ENCODE data around the gene E2F2. TPM values are rescaled to one million over a fixed set of nuclear protein-coding genes. Genes with fewer than 3 reads are reported as not detected.
"Not testable (repeated sequence)": the region's sequence is repeated elsewhere in the genome, so short reads cannot be mapped to it uniquely, and the experiment has no call there.

Gene E2F2
- total RNA-seq, 1 experiment from 2014 or later, result 16.3 TPM

- POLR2A ChIA-PET, result no interaction called here
- Histone ChIP-seq H3K27ac (ENCODE audit: low read depth, low read length) (no peak overlapping the region), H3K36me3 (ENCODE audit: control insufficient read depth in 1 of 2, insufficient read depth in 2 of 2, low read length in 2 of 2) (no peaks in the 10 kb centered on the region), H3K4me3 (replicated peaks in 1 of 2; ENCODE audit: low read depth in 1 of 2, low read length in 2 of 2) (no peak overlapping the region), H3K4me1 (ENCODE audit: control insufficient read depth in 1 of 2, insufficient read depth in 2 of 2, low read length in 2 of 2) (peaks cover 9 to 32% of the 10 kb centered on the region in 2 experiments; a peak in 3 of 4 replicates), H4K20me1 (ENCODE audit: insufficient read depth) (no peaks in the 10 kb centered on the region), H3K79me2 (ENCODE audit: insufficient read depth, low read length) (no peaks in the 10 kb centered on the region), H2AFZ (ENCODE audit: low read depth, low read length, poor library complexity, severe bottlenecking) (no peak overlapping the region), H3K9me3 (ENCODE audit: control insufficient read depth in 1 of 2, insufficient read depth in 1 of 2, low read depth in 1 of 2, low read length in 2 of 2) (no peaks in the 10 kb centered on the region), H3K9ac (ENCODE audit: low read length) (no peak overlapping the region), H3K27me3 (ENCODE audit: insufficient read depth, low read length) (no peaks in the 10 kb centered on the region), H3K9me2 (ENCODE audit: insufficient read depth) (no peaks in the 10 kb centered on the region), H3K4me2 (ENCODE audit: low read length) (no peak overlapping the region)
- BruUV-seq (replicated peaks), result no TSS peak
- RAD21 ChIA-PET (ENCODE audit: low non-redundant PET in 1 of 2, low total read pairs in 2 of 2, uncharacterized antibody in 2 of 2, unreplicated experiment in 2 of 2), result interaction anchor here (3.5 to 3.6 kb wide), 2 partner anchors 93 to 94 kb away, joined by 23 to 25 read pairs; no protein-coding TSS in a partner anchor
- ATAC-seq (no peak), DNase-seq (ENCODE audit: low read depth, low spot score) (no peak)
- intact Hi-C loops (cut with micrococcal nuclease), result loop anchor here (1.0 to 5.0 kb wide), 3 partner anchors 93 to 208 kb away; no protein-coding TSS in a partner anchor
- TF ChIP-seq ZFX (IDR thresholded peaks at IDR 0.05), result no peak
- no peak for TF ChIP-seq EZH2phosphoT487 (IDR thresholded peaks at IDR 0.05; ENCODE audit: borderline replicate concordance)
- no peak for TF ChIP-seq CBX3 (IDR thresholded peaks at IDR 0.05; ENCODE audit: low read depth)
- TF ChIP-seq, protein P1, sequence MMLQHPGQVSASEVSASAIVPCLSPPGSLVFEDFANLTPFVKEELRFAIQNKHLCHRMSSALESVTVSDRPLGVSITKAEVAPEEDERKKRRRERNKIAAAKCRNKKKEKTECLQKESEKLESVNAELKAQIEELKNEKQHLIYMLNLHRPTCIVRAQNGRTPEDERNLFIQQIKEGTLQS (IDR thresholded peaks at IDR 0.05), result no peak
- no peak for TF ChIP-seq POLR2AphosphoS5 (IDR thresholded peaks at IDR 0.05; ENCODE audit: low read depth, low read length)
- TF ChIP-seq, protein P2, sequence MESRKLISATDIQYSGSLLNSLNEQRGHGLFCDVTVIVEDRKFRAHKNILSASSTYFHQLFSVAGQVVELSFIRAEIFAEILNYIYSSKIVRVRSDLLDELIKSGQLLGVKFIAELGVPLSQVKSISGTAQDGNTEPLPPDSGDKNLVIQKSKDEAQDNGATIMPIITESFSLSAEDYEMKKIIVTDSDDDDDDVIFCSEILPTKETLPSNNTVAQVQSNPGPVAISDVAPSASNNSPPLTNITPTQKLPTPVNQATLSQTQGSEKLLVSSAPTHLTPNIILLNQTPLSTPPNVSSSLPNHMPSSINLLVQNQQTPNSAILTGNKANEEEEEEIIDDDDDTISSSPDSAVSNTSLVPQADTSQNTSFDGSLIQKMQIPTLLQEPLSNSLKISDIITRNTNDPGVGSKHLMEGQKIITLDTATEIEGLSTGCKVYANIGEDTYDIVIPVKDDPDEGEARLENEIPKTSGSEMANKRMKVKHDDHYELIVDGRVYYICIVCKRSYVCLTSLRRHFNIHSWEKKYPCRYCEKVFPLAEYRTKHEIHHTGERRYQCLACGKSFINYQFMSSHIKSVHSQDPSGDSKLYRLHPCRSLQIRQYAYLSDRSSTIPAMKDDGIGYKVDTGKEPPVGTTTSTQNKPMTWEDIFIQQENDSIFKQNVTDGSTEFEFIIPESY (IDR thresholded peaks at IDR 0.05; ENCODE audit: extremely low read depth, insufficient replicate concordance, low read length), result no peak
- TF ChIP-seq FOSL1 (IDR thresholded peaks at IDR 0.05; ENCODE audit: low read depth), result no peak
- no peak for TF ChIP-seq ELF1 (IDR thresholded peaks at IDR 0.05; ENCODE audit: borderline replicate concordance, low read depth)
- no peak for TF ChIP-seq SRF (IDR thresholded peaks at IDR 0.05; ENCODE audit: low read depth)
- TF ChIP-seq CEBPB (IDR thresholded peaks at IDR 0.05; ENCODE audit: low read depth), result no peak
- TF ChIP-seq, protein P3, sequence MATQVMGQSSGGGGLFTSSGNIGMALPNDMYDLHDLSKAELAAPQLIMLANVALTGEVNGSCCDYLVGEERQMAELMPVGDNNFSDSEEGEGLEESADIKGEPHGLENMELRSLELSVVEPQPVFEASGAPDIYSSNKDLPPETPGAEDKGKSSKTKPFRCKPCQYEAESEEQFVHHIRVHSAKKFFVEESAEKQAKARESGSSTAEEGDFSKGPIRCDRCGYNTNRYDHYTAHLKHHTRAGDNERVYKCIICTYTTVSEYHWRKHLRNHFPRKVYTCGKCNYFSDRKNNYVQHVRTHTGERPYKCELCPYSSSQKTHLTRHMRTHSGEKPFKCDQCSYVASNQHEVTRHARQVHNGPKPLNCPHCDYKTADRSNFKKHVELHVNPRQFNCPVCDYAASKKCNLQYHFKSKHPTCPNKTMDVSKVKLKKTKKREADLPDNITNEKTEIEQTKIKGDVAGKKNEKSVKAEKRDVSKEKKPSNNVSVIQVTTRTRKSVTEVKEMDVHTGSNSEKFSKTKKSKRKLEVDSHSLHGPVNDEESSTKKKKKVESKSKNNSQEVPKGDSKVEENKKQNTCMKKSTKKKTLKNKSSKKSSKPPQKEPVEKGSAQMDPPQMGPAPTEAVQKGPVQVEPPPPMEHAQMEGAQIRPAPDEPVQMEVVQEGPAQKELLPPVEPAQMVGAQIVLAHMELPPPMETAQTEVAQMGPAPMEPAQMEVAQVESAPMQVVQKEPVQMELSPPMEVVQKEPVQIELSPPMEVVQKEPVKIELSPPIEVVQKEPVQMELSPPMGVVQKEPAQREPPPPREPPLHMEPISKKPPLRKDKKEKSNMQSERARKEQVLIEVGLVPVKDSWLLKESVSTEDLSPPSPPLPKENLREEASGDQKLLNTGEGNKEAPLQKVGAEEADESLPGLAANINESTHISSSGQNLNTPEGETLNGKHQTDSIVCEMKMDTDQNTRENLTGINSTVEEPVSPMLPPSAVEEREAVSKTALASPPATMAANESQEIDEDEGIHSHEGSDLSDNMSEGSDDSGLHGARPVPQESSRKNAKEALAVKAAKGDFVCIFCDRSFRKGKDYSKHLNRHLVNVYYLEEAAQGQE (IDR thresholded peaks at IDR 0.05; ENCODE audit: low read depth), result no peak
- CTCF ChIA-PET, result interaction anchor here (1.0 to 4.2 kb wide), 4 partner anchors 47 to 373 kb away, joined by 4 to 104 read pairs (median 13); no protein-coding TSS in a partner anchor
These were observed 12.8 kb upstream of the E2F2 start for GRCh38 chr1:23543707-23544443.

DNA sequence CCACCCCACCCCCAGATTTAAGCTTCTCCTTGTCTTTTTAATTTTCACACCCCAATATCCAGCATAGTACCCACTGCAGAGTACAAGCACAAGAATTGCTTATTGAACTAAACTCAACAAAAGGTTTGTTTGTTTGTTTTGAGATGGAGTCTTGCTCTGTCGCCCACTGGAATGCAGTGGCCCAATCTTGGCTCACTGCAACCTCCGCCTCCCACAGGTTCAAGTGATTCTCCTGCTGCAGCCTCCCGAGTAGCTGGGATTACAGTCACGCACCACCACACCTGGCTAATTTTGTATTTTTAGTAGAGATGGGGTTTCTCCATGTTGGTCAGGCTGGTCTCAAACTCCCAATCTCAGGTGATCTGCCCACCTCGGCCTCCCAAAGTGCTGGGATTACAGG lies 11.9 kb upstream of the E2F2 start:
- BruUV-seq (replicated peaks); H3K27me3 ChIP-seq (ENCODE audit: insufficient read depth, low read length); H2AFZ ChIP-seq (ENCODE audit: low read depth, low read length, poor library complexity, severe bottlenecking); H3K27ac ChIP-seq (ENCODE audit: low read depth, low read length); H3K4me3 ChIP-seq (replicated peaks in 1 of 2; ENCODE audit: low read depth in 1 of 2, low read length in 2 of 2); H3K9ac ChIP-seq (ENCODE audit: low read length); H3K9me3 ChIP-seq (ENCODE audit: control insufficient read depth in 1 of 2, insufficient read depth in 1 of 2, low read depth in 1 of 2, low read length in 2 of 2); H3K9me2 ChIP-seq (ENCODE audit: insufficient read depth); RAD21 ChIA-PET (ENCODE audit: low non-redundant PET in 1 of 2, low total read pairs in 2 of 2, uncharacterized antibody in 2 of 2, unreplicated experiment in 2 of 2); DNase-seq (ENCODE audit: low read depth, low spot score); H4K20me1 ChIP-seq (ENCODE audit: insufficient read depth); H3K79me2 ChIP-seq (ENCODE audit: insufficient read depth, low read length); H3K4me2 ChIP-seq (ENCODE audit: low read length); POLR2A ChIA-PET; ATAC-seq; H3K36me3 ChIP-seq (ENCODE audit: control insufficient read depth in 1 of 2, insufficient read depth in 2 of 2, low read length in 2 of 2): not testable (repeated sequence)
- intact Hi-C loops (cut with micrococcal nuclease), result loop anchor here (5.0 kb wide), 1 partner anchor 209 kb away; no protein-coding TSS in a partner anchor
- CTCF ChIA-PET, result interaction anchor here (4.1 to 4.6 kb wide), 2 partner anchors 46 to 94 kb away, joined by 36 to 114 read pairs; no protein-coding TSS in a partner anchor
- peaks cover 3 to 26% of the 10 kb centered on the region in 2 experiments; a peak in 3 of 4 replicates for H3K4me1 ChIP-seq (ENCODE audit: control insufficient read depth in 1 of 2, insufficient read depth in 2 of 2, low read length in 2 of 2)

All from HCT116 (cell line).